HUES6 (cell line): Measurements from ENCODE around the gene SREK1.

Source experiments
- H3K27ac ChIP-seq: 2 replicates; pipeline ENCODE4 v1.7.0; 2013; ENCODE audit warnings: low read depth, mild to moderate bottlenecking, low read length, inconsistent platforms
- H3K27me3 ChIP-seq: 2 replicates; pipeline ENCODE4 v1.6.1; 2013; ENCODE audit warnings: low read length; ENCODE audit not compliant: control insufficient read depth, insufficient read depth
- H3K36me3 ChIP-seq: 2 replicates; pipeline ENCODE4 v1.6.1; 2013; ENCODE audit warnings: low read length; ENCODE audit not compliant: control insufficient read depth, insufficient read depth
- H3K4me1 ChIP-seq: 2 replicates; pipeline ENCODE4 v1.6.1; 2013; ENCODE audit warnings: low read length; ENCODE audit not compliant: control insufficient read depth, insufficient read depth
- H3K4me3 ChIP-seq: 2 replicates; pipeline ENCODE4 v1.5.1; 2013; ENCODE audit warnings: low read depth, low read length
- H3K9ac ChIP-seq: one replicate; pipeline ENCODE4 v1.6.1; 2013; ENCODE audit warnings: mild to moderate bottlenecking, low read length
- H3K9me3 ChIP-seq: 2 replicates; pipeline ENCODE4 v1.6.1; 2013; ENCODE audit warnings: low read depth, low read length; ENCODE audit not compliant: control insufficient read depth, insufficient read depth

SREK1 gene

GRCh38 chr5:66223637-66224036 lies 79.5 kb downstream of the SREK1 start:
- no peak overlapping the region for H3K4me3 ChIP-seq
- H3K9me3 ChIP-seq = peaks cover 15% of the 10 kb centered on the region
- no peak overlapping the region for H3K27ac ChIP-seq
- H3K9ac ChIP-seq = no peak overlapping the region
- no peaks in the 10 kb centered on the region for H3K36me3 ChIP-seq
- no peaks in the 10 kb centered on the region for H3K27me3 ChIP-seq
- no peaks in the 10 kb centered on the region for H3K4me1 ChIP-seq

GRCh38 chr5:66224274-66224673 lies 80.2 kb downstream of the SREK1 start:
- H3K36me3 ChIP-seq = no peaks in the 10 kb centered on the region

GRCh38 chr5:66224773-66225553 lies 80.9 kb downstream of the SREK1 start:
- no peak overlapping the region for H3K27ac ChIP-seq
- no peaks in the 10 kb centered on the region for H3K36me3 ChIP-seq
- no peak overlapping the region for H3K9ac ChIP-seq
- H3K9me3 ChIP-seq = peaks cover 15% of the 10 kb centered on the region
- H3K27me3 ChIP-seq = no peaks in the 10 kb centered on the region
- H3K4me1 ChIP-seq = no peaks in the 10 kb centered on the region
- no peak overlapping the region for H3K4me3 ChIP-seq

More at GRCh38 chr5:66224274-66224673, 80.2 kb downstream of the SREK1 start:
- H3K4me3 ChIP-seq = no peak overlapping the region
- peaks cover 15% of the 10 kb centered on the region for H3K9me3 ChIP-seq
- H3K9ac ChIP-seq = no peak overlapping the region
- no peaks in the 10 kb centered on the region for H3K4me1 ChIP-seq
- H3K27ac ChIP-seq = no peak overlapping the region
- no peaks in the 10 kb centered on the region for H3K27me3 ChIP-seq

GRCh38 chr5:66230551-66230950 lies 86.5 kb downstream of the SREK1 start:
- Histone ChIP-seq H3K4me1 (peaks cover 15% of the 10 kb centered on the region), H3K4me3 (no peak overlapping the region), H3K9me3 (peaks cover 10% of the 10 kb centered on the region), H3K27ac (no peak overlapping the region), H3K36me3 (no peaks in the 10 kb centered on the region), H3K9ac (no peak overlapping the region), H3K27me3 (no peaks in the 10 kb centered on the region)

GRCh38 chr5:66231508-66231907 lies 87.4 kb downstream of the SREK1 start:
- H3K4me1 ChIP-seq = peaks cover 15% of the 10 kb centered on the region

GRCh38 chr5:66232275-66232674 lies 88.2 kb downstream of the SREK1 start:
- Histone ChIP-seq H3K4me1 (peaks cover 15% of the 10 kb centered on the region), H3K9ac (no peak overlapping the region), H3K27me3 (no peaks in the 10 kb centered on the region), H3K27ac (no peak overlapping the region), H3K9me3 (no peaks in the 10 kb centered on the region), H3K36me3 (no peaks in the 10 kb centered on the region), H3K4me3 (no peak overlapping the region)

More at GRCh38 chr5:66231508-66231907, 87.4 kb downstream of the SREK1 start:
- H3K9ac ChIP-seq = no peak overlapping the region
- H3K27ac ChIP-seq = no peak overlapping the region
- H3K36me3 ChIP-seq = no peaks in the 10 kb centered on the region
- H3K4me3 ChIP-seq = no peak overlapping the region
- H3K27me3 ChIP-seq = no peaks in the 10 kb centered on the region
- 0 out of 2 replicates have a peak, but pooled peaks cover under 1% of the 10 kb centered on the region for H3K9me3 ChIP-seq

GRCh38 chr5:66232706-66233445 lies 88.8 kb downstream of the SREK1 start:
- Histone ChIP-seq H3K27ac (no peak overlapping the region), H3K4me3 (no peak overlapping the region)

More at GRCh38 chr5:66232706-66233445, 88.8 kb downstream of the SREK1 start:
- no peak overlapping the region for H3K9ac ChIP-seq
- no peaks in the 10 kb centered on the region for H3K27me3 ChIP-seq
- no peaks in the 10 kb centered on the region for H3K9me3 ChIP-seq
- H3K36me3 ChIP-seq = no peaks in the 10 kb centered on the region
- peaks cover 15% of the 10 kb centered on the region for H3K4me1 ChIP-seq
